ENCODE measurements around the gene EMD. TPM values are rescaled to one million over a fixed set of nuclear protein-coding genes. Genes with fewer than 3 reads are reported as not detected.
"Not testable (repeated sequence)": the region's sequence is repeated elsewhere in the genome, so short reads cannot be mapped to it uniquely, and the experiment has no call there.

EMD gene
- total RNA-seq, 2 donors from 2014 or later = 43.8 to 74.2 TPM

DNA sequence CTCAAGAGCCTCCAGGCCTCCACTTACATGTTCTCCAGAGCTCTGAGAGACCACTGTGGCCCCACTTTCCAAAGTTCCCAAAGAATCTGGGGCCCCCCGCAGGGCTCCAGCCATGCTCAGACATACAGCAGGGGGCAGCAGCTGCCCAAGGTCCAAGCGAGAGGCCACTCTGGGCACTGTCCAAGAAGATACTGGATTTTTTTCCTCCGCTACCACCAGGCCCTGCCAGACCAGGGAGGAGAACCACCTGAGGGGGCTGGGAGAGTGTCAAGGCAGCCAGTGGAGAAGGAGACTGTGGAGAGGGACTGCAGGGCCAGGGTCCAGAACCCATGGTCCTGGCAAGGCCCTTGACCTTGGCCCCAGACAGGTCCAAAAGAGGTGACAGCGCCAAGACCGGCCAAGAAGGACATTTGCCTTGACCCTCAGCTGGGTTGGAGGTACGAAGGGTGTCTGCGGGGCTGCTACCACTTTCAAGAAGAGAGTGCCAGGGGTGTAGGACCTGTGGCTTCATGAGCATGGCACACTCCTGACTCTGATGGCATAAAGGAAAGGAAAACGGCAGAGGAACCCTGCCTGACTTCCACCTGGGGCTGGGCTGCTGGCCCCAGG, 5.3 kb downstream of the EMD start:
- H3K4me1 ChIP-seq (ENCODE audit: control insufficient read depth in 1 of 2, low read depth in 2 of 2) = peaks cover 0 to 28% of the 10 kb centered on the region in 2 donors
- no peak overlapping the region for H3K27ac ChIP-seq
- no peaks in the 10 kb centered on the region for H3K9me3 ChIP-seq
- ATAC-seq (ENCODE audit: insufficient number of reproducible peaks, low FRiP score, low read depth) (no peak), DNase-seq (ENCODE audit: low spot score) (no peak)
- H3K4me3 ChIP-seq = no peak overlapping the region
- no peaks in the 10 kb centered on the region for H3K36me3 ChIP-seq
- H3K27me3 ChIP-seq (replicated peaks; ENCODE audit: insufficient read depth) = no peaks in the 10 kb centered on the region
- TF ChIP-seq, protein P1, sequence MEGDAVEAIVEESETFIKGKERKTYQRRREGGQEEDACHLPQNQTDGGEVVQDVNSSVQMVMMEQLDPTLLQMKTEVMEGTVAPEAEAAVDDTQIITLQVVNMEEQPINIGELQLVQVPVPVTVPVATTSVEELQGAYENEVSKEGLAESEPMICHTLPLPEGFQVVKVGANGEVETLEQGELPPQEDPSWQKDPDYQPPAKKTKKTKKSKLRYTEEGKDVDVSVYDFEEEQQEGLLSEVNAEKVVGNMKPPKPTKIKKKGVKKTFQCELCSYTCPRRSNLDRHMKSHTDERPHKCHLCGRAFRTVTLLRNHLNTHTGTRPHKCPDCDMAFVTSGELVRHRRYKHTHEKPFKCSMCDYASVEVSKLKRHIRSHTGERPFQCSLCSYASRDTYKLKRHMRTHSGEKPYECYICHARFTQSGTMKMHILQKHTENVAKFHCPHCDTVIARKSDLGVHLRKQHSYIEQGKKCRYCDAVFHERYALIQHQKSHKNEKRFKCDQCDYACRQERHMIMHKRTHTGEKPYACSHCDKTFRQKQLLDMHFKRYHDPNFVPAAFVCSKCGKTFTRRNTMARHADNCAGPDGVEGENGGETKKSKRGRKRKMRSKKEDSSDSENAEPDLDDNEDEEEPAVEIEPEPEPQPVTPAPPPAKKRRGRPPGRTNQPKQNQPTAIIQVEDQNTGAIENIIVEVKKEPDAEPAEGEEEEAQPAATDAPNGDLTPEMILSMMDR (IDR thresholded peaks at IDR 0.05) = no peak

DNA sequence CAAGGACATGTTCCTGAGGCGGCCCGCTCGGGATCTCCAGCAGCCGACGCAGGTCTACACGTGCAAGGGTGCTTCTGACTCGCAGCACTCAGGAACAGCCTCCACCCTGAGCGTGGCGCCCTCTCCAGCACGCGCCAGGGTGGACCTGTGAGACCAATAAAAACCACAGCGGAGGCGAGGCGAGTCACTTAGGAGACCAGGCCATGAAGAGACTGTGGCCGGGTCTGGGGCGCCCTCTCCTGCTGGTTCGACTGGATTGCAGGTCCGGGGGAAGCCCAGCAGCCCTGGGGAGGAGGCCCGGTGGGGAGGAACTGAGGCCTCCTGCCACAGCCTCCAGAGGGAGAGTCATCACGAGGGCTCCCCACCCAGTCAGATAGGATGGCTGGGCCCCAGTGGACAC, 9.0 kb downstream of the EMD start:
- not testable (repeated sequence) for H3K36me3 ChIP-seq; H3K4me3 ChIP-seq; H3K9me3 ChIP-seq; DNase-seq (ENCODE audit: low spot score); H3K27ac ChIP-seq; H3K27me3 ChIP-seq (replicated peaks; ENCODE audit: insufficient read depth)
- peak; percentile 22 for ATAC-seq (ENCODE audit: insufficient number of reproducible peaks, low FRiP score, low read depth)
- H3K4me1 ChIP-seq (ENCODE audit: control insufficient read depth in 1 of 2, low read depth in 2 of 2) = peaks cover 0 to 14% of the 10 kb centered on the region in 2 donors

DNA sequence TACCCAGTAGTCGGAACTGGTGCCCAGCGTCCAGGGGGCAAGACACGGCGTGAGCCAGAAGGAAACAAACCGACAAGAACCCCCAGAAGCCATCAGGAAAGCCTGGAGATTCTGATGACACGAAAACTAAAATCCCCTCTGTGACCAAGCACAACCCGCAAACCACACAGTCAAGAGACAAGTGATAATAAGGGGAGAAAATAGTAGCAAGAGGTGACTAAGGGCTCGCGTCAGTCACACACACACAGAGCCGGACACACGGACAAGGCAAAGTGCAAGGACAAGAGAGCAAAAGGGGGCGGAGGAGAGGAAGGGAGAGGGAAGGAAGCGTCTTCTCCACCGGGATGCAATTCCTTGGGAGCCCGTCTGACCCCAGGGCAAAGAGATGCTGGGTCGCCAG, 9.6 kb downstream of the EMD start:
- not testable (repeated sequence) for DNase-seq (ENCODE audit: low spot score); H3K27me3 ChIP-seq (replicated peaks; ENCODE audit: insufficient read depth); H3K36me3 ChIP-seq; H3K9me3 ChIP-seq; ATAC-seq (ENCODE audit: insufficient number of reproducible peaks, low FRiP score, low read depth); H3K4me3 ChIP-seq; H3K4me1 ChIP-seq (ENCODE audit: control insufficient read depth in 1 of 2, low read depth in 2 of 2); H3K27ac ChIP-seq

DNA sequence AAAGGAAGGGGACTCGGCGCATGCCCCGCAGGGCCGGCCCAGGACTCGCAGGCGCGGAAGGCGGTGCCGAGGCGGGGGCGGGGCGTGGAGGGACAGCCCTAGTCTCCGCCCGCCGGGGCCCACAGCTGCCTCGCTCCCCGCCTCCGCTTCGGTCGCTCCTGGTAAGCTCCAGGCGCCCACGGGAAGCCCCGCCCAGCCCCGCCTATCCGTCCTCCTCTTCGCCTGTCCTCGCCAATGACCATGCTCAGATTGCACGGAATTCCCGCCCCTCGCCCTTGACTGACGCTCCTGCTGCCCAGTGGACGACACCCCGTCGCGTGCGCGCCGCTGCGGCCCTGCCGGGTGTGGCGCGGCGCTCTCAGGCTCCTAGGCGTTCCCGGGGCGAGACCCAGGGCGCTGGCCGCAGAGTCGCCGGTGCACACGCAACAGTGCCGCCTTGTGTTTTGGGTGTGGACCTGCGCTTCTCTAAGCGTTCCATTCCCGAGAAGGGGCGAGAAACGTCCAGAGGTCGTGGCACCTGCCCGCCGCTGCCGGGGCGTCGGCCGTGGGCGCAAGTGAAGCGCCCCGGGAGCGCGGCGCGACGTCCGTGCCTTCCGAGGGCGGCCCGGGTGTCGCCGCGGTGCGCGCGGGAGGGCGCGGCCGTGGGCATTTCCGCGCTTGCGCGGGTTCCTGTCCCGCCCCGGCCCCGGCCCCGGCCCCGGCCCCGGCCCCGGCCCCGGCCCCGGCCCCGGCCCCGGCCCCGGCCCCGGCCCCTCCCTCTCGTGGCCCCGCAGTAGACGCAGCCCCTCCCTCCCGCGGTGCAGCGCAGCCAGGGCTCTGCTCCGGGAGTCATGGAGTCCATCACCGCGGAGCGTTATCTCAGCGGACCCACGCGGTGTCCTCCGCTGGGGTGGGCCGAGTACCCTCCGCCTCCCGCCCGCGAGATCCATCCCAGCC, 11.0 kb downstream of the EMD start:
- peak; percentile 54 for ATAC-seq (ENCODE audit: insufficient number of reproducible peaks, low FRiP score, low read depth)
- not testable (repeated sequence) for H3K4me1 ChIP-seq (ENCODE audit: control insufficient read depth in 1 of 2, low read depth in 2 of 2); H3K27me3 ChIP-seq (replicated peaks; ENCODE audit: insufficient read depth); DNase-seq (ENCODE audit: low spot score); H3K27ac ChIP-seq; H3K36me3 ChIP-seq; H3K9me3 ChIP-seq; H3K4me3 ChIP-seq

DNA sequence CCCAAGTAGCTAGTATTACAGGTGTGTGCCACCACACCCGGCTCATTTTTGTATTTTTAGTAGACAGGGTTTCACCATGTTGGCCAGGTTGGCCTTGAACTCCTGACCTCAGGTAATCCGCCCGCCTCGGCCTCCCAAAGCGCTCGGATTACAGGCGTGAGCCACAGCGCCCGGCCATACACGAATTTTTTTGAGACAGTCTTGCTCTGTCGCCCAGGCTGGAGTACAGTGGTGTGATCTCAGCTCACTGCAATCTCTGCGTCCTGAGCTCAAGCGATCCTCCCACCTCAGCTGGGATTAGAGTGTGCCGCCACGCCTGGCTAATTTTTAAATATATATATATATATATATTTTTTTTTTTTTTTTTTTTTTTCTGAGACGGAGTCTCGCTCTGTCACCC, 17.3 kb downstream of the EMD start:
- H3K27me3 ChIP-seq (replicated peaks; ENCODE audit: insufficient read depth); ATAC-seq (ENCODE audit: insufficient number of reproducible peaks, low FRiP score, low read depth); H3K9me3 ChIP-seq; H3K4me3 ChIP-seq; DNase-seq (ENCODE audit: low spot score): not testable (repeated sequence)
- Histone ChIP-seq H3K27ac (peak overlapping the region in 1 of 2 donors; percentile 98), H3K36me3 (peaks cover 18% of the 10 kb centered on the region), H3K4me1 (ENCODE audit: control insufficient read depth in 1 of 2, low read depth in 2 of 2) (peaks cover 6 to 20% of the 10 kb centered on the region in 2 donors)

DNA sequence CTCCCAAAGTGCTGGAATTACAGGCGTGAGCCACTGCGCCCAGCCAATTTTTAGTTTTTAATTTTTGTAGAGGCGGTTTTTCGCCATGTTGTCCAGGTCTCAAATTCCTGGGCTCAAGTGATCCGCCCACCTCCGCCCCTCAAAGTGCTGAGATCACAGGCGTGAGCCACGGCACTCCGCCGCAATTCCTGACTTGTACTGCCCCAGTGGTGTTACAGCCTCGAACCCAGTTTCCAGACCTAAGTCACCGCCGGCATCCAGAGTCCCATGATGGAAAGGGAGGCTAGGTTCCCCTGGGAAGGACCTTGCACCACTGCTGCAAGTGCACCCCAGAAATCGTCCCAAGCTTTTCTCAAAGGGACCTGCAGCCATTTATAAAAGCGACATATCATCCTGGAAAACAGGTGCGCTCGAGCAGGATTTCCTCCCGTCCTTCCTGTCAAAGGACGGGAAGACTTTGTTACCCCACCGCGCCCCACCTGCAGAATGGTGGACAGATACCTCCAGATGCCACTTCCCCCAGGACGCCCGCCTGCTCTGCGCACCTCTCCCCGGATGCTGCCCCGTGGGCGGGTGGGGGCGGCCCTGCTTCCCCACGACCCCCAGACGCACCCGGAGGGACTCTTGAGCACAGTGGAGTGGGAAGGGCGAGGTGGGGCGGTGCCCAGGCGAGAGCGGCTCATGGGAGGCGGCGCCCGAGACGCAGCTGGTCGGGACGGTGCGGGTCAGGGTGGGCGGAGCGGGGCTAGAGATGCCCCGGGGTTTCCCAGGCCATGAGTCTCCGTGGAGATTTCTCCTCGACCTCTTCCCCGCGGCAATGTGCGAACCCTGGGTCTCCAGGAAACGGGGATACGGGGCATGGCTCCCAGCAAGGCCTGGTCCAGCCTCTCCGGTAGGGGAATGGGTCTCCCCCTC, 18.1 kb downstream of the EMD start:
- TF ChIP-seq, protein P1 (IDR thresholded peaks at IDR 0.05) = no peak
- Histone ChIP-seq H3K27me3 (replicated peaks; ENCODE audit: insufficient read depth) (no peaks in the 10 kb centered on the region), H3K27ac (peak overlapping the region; percentile 98), H3K36me3 (peaks cover 18% of the 10 kb centered on the region), H3K4me1 (ENCODE audit: control insufficient read depth in 1 of 2, low read depth in 2 of 2) (peaks cover 6 to 20% of the 10 kb centered on the region in 2 donors), H3K4me3 (peak overlapping the region; percentile 91), H3K9me3 (no peaks in the 10 kb centered on the region)
- DNase-seq (ENCODE audit: low spot score) (no peak), ATAC-seq (ENCODE audit: insufficient number of reproducible peaks, low FRiP score, low read depth) (peak; percentile 41)

Measured in thoracic aorta (tissue), 2 donors.